ENCODE results near the gene B4GALT5. TPM values are rescaled to one million over a fixed set of nuclear protein-coding genes. Genes with fewer than 3 reads are reported as not detected.

Gene B4GALT5
- total and polyA plus RNA-seq, 7 donors = 17.1 to 46.0 (median 21.4) TPM

- Histone ChIP-seq H3K36me3 (peaks cover 3 to 72% (median 42%) of the 10 kb centered on the region in 4 donors), H3K4me1 (peaks cover 0 to 20% (median 10%) of the 10 kb centered on the region in 4 donors), H3K27me3 (no peaks in the 10 kb centered on the region), H3K4me3 (no peak overlapping the region), H3K9me3 (no peaks in the 10 kb centered on the region), H3K27ac (no peak overlapping the region)
- intact Hi-C loops (cut with DNase I) = no loop called here
- WGBS, 2 donors = 61 to 81% methylated on average over 2 of the region's 2 CpGs
- no peak for TF ChIP-seq POLR2AphosphoS5 (IDR thresholded peaks at IDR 0.05)
- TF ChIP-seq CTCF (IDR thresholded peaks at IDR 0.05) = no peak
- no peak for TF ChIP-seq EP300 (IDR thresholded peaks at IDR 0.05)
- no peak for TF ChIP-seq POLR2A (IDR thresholded peaks at IDR 0.05)
- no peak for DNase-seq
Observed at GRCh38 chr20:49646528-49646927, 67.2 kb downstream of the B4GALT5 start.

GRCh38 chr20:49646126-49646525 lies 67.6 kb downstream of the B4GALT5 start:
- intact Hi-C loops (cut with DNase I) = no loop called here
- Histone ChIP-seq H3K36me3 (peaks cover 3 to 73% (median 42%) of the 10 kb centered on the region in 4 donors), H3K27ac (no peak overlapping the region)

GRCh38 chr20:49644980-49645565 lies 68.6 kb downstream of the B4GALT5 start:
- H3K4me1 ChIP-seq = peaks cover 0 to 29% (median 14%) of the 10 kb centered on the region in 4 donors
- TF ChIP-seq POLR2AphosphoS5 (IDR thresholded peaks at IDR 0.05) (no peak), EP300 (IDR thresholded peaks at IDR 0.05) (no peak), POLR2A (IDR thresholded peaks at IDR 0.05) (no peak), CTCF (IDR thresholded peaks at IDR 0.05) (no peak)
- no peak for DNase-seq
- peaks cover 10 to 84% (median 47%) of the 10 kb centered on the region in 4 donors for H3K36me3 ChIP-seq
- H3K4me3 ChIP-seq = no peak overlapping the region
- no peaks in the 10 kb centered on the region for H3K9me3 ChIP-seq
- no peaks in the 10 kb centered on the region for H3K27me3 ChIP-seq
- intact Hi-C loops (cut with DNase I) = no loop called here
- 96 to 97% methylated on average over 5 of the region's 5 CpGs for WGBS, 2 donors
- H3K27ac ChIP-seq = no peak overlapping the region

More at GRCh38 chr20:49646126-49646525, 67.6 kb downstream of the B4GALT5 start:
- TF ChIP-seq EP300 (IDR thresholded peaks at IDR 0.05) (no peak), POLR2AphosphoS5 (IDR thresholded peaks at IDR 0.05) (no peak), CTCF (IDR thresholded peaks at IDR 0.05) (no peak), POLR2A (IDR thresholded peaks at IDR 0.05) (no peak)
- Histone ChIP-seq H3K4me3 (no peak overlapping the region), H3K27me3 (no peaks in the 10 kb centered on the region), H3K4me1 (peaks cover 0 to 23% (median 14%) of the 10 kb centered on the region in 4 donors), H3K9me3 (no peaks in the 10 kb centered on the region)
- 94% methylated on average over 3 of the region's 3 CpGs for WGBS, 2 donors
- no peak for DNase-seq

GRCh38 chr20:49642816-49643215 lies 70.9 kb downstream of the B4GALT5 start:
- WGBS, 2 donors = 68 to 74% methylated on average over 4 of the region's 4 CpGs
- no peak for DNase-seq
- H3K4me1 ChIP-seq = peaks cover 0 to 29% (median 14%) of the 10 kb centered on the region in 4 donors
- no peaks in the 10 kb centered on the region for H3K9me3 ChIP-seq
- H3K27ac ChIP-seq = peak overlapping the region in 3 of 4 donors; percentile 57 to 71 (median 60)
- no peak for TF ChIP-seq EP300 (IDR thresholded peaks at IDR 0.05)
- TF ChIP-seq POLR2AphosphoS5 (IDR thresholded peaks at IDR 0.05) = no peak
- TF ChIP-seq CTCF (IDR thresholded peaks at IDR 0.05) = no peak
- TF ChIP-seq POLR2A (IDR thresholded peaks at IDR 0.05) = no peak
- peaks cover 10 to 95% (median 47%) of the 10 kb centered on the region in 4 donors for H3K36me3 ChIP-seq
- no peaks in the 10 kb centered on the region for H3K27me3 ChIP-seq
- intact Hi-C loops (cut with DNase I) = no loop called here
- no peak overlapping the region for H3K4me3 ChIP-seq
